HG03175 (cell line): Measurements from ENCODE around the gene KIF2C.
A peak's percentile ranks its signal among the peaks of the same experiment; 100 is the strongest.
"Not testable (repeated sequence)": the region's sequence is repeated elsewhere in the genome, so short reads cannot be mapped to it uniquely, and the experiment has no call there.

Experiments
- ATAC-seq: cut with Tn5 transposase; IDR thresholded peaks from one replicate; pipeline ENCODE4 v1.9.1; 2021; ENCODE audit warnings: mild to moderate bottlenecking, moderate library complexity; ENCODE audit not compliant: unreplicated experiment

The KIF2C gene

DNA sequence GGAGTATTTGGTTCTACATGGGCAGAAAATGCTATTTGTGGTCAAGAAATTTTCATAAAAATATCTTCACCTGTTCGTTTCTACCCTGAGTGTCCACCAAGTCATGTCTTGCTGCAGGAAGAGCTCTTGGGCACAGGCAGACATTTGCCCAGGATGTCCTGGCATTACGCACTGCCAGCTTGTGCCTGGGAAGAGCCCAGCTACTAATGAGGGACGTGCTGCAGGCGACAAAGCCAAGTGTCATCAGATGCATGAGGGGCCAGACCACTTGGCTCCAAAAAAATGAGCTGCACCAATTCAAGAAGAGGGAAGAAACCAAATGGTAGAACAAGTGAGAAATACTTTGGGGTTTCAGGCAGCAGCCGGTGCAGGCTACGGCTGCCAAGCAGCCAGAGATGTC is 21.5 kb upstream of the KIF2C start:
- ATAC-seq: no peak

DNA sequence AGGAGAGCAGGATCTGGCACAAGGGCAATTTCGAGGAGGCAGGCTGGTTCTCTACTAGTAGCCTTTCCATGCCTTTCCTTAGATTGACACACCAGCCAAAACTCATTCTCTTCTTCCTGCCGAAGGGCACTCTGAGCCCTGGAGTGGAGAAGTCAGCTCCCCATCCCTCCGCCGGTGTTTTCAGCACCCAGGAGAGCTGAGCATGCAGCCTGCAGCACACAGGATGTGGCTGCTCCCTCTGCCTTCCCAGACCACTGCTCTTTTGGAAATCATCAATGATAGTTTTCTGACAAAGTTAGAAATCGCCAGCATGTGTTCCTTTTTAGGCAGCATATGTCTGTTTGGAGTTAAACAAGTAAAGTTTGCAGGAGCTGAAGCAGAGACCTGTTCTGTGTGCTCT is 20.3 kb upstream of the KIF2C start:
- ATAC-seq: no peak

DNA sequence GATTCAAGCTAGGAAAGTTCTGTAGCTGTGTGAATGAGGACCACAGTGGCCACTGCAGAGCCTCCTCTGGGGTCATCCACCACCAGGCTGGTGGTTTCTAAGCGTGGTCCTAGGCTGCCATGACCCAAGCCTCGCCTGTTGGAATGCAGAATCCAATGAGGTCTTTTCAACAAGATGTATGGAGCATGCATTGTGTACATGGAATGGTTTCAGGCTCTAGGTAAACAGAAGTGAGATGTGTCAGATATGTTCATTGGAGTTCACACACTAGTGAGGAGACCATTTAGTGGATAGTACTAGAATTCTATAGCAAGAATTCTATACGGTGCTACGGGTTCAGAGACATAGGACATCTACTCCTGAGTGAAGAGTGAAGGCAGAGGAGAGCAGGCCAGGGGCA is 19.4 kb upstream of the KIF2C start:
- ATAC-seq: no peak

DNA sequence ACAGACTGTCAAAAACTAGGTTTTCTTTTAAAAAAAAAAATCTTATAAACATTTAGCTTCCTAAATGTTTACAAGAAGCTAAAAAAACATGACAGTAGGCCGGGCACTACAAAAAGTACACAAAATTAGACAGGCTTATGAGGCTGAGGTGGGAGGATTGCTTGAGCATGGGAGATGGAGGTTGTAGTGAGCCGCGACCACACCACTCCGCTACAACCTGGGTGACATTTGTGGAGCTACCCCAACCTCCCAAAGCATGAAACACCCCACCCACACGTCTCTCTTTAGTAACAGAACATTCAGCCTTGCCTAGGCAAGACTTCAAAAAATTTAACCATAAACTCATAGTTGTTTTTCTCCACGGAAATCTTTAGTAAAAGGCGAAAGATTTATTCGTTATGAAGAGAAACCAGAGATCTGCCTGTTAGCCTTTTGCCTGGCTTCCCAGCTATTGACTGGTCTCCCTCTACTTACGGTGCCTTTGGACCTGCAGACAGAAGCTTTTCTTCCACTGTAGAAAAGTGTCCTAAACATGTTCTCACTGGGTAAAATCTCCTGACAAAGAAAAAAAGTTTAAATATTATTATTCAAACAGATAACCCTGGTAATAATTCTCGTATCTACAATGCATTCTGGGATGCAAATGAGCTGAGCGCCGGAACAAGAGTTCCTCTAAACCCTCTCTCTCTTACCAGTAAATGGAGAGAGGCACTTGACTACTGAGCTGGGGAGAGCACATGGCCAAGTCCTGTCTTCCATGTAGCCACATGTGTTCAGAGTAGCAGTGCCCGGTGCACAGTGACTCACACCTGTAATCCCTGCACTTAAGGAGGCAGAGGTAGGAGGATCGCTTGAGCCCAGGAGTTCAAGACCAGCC is 17.9 kb upstream of the KIF2C start:
- peak; percentile 80 for ATAC-seq

DNA sequence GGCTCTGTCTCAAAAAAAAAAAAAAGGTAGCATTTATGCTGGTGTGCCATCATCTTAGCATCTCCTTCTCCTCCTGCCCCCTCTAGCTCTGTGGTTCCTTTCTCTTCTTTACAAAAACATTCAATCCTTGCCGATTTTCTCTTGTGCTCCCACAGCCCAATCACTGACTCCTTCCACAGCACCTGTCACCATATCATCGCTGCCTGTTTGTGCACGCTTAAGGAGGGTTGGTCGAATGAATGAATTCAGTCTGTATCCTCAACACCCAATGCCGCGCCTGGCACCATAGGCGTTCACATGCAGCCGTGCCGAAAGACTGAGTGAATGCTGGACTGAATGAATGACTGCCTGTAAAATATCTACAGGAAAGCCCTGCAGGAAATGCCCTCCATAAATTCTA is 16.6 kb upstream of the KIF2C start:
- no peak for ATAC-seq

DNA sequence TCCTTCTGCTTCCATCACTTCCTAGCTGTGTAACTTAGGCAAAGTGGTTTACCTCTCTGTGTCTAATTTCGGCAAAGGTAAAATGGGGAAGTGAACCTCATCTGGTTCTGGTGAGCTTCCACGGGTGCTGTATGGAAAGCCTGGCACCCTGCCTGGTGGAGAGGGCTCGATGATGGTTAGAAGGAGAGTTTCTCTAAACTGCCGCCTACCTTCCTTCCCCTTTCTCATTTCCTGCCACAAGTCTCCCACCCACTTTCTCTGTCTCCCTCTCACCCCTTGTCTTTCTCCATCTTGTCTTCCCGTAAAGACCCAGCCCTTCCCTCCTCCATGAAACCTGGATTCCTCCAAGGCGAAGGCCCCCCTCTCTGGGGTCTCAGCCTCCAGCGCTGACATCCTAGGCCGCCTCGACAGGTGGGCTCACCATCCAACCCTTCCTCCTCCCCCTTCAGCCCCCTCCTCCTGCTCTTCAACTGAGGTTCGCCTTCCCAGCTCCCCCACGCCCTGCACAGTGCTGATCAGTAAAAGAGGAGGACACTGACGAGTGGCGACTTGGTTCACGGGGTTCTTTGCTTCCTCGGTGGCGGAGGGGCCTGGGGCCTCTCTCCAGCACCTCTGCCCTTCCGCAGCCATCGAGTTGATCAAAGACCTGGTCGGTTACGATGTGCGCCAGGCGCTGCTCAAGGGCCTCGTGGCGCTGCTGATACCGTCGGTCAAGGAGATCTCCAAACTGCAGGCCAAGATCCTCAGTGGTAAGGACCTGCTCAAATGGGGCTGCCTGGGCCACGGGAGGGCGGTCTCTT is 15.9 kb upstream of the KIF2C start:
- peak; percentile 40 for ATAC-seq

DNA sequence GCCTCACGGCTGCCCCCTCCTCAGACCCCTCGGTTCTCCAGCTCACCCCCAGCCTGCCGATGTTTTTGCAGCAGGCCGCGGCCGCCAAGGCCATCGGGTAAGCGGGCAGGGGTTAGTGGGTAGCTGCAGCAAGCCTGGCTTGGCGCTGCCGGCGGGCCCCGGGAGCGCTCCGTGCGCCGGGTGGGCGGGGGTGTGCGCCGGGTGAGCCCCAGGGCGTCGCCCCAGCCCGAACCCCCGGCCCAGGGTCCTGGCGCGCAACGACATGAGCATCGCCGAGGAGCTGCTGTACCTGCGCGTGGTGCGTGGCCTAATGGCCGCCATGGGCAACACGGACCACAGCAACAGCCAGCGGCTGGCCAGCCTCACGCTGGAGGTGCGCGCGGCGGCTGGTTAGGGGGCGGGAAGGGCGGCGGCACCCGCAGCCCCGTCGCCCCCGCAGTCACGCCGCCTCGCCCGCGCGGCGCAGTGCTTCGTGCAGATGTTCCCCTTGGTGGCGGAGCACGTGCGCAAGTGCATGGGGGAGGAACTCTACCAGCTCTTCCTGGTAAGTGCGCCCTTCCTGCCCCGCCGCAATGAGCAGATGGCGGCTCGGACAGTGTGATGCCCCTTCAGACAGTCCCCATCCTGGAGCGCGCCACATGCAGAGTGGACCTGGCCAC is 15.2 kb upstream of the KIF2C start:
- ATAC-seq: no peak

DNA sequence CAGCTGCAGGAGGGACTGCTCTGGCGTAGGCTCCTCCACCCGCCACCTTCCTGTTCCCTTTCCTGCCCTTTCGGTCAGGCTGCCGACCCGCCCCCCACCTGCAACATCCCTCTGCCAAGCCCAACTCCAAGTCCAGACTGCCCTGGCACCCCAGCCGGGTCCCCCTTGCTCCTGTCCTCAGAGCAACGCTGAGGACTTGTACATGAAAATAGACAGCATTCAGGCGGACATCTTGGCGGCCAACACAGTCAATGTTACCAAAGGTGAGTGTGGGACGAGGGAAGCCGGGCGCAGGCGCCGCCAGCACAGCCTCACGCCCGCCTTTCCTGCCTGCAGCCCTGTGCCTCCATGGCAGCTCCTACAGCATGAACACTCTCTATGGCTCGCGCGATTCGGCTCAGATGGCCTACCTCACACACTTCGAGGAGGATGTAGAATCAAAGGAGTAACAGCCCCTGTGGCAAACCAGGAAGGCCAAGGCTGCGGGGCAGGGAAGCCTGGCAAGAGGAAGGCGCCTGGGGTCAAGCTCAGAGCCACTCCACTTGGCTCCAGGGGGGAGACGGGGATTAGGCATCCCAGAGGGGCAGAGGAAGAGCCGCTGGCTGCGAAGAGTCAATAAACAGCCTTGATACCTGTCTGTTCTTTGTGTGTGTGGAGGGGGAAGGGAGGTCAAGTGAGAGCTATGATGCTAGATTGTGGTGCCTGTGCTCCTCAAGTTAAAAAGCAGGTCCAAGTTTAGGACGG is 14.5 kb upstream of the KIF2C start:
- ATAC-seq: no peak

DNA sequence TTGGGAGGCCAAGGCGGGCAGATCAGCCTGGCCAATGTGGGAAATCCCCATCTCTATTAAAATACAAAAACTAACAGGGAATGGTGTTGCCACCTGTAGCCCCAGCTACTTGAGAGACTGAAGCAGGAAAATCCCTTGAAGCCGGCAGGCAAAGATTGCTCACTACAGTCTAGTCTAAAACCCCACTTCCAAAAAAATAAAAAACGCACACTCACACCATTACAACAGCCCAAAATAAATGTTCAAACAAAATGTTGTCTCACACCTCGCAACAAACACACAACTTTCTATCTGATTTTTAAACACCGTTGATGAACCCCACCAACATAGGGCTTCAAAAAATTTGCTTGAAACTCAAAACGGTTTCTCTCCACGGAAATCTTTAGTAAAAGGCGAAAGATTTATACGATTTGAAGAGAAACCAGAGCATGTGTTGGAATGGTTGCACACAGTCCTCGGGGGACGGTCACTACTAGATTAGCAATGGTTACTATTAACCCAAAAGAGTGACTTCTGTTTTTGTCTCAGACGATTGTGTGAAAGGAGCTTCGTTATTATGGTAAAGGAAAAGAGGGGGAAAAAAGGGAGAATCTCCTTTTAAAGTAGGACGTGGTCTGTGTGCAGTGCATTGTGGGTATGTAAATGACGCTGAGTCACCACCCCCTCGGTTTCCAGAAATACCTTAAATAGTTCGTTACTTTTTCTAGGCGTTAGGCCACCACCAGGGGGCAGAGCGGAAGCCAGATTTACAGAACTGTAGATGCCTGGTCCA is 8.7 kb upstream of the KIF2C start, which contains the start of gene RNU5D-1:
Gene RNU5D-1, minus strand, starts transcription at position 430 of the 772 bp plus-strand sequence.
- peak; percentile 74 for ATAC-seq

DNA sequence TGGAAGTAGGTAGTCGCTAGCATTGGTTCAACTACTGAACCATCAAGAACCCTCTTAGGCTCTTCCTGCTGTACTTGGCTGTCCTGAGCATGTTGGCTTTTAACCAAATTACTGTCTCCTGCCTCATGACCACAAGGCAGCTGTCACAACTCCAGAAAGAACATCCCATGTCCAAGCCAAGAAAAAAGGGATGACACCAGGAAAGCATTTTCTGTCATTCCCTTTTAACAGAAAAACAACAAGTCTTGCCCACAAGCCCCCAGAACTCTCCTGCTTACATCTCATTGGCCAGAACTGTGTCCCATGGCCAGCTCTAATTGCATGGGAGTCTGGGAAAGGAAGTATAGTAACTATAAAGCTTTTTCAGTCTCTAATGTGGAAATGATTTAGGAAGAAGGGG is 6.3 kb upstream of the KIF2C start:
- ATAC-seq: no peak

DNA sequence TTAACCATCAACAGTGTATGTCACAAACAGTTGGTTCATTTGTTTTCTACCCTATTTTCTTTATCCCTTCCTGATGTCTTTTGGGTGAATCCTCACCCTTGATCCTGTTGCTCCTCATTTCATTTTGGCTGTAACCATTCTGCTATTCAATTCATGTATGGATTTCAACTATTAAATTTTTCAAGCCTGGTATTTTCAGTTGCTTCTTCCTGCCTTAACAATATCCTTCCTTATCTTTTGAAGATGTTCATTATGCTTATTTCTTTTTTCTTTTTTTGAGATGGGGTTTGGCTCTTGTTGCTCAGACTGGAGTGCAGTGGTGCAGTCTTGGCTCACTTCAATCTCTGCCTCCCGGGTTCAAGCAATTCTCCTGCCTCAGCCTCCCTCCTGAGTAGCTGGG is 5.9 kb upstream of the KIF2C start:
- no peak for ATAC-seq

DNA sequence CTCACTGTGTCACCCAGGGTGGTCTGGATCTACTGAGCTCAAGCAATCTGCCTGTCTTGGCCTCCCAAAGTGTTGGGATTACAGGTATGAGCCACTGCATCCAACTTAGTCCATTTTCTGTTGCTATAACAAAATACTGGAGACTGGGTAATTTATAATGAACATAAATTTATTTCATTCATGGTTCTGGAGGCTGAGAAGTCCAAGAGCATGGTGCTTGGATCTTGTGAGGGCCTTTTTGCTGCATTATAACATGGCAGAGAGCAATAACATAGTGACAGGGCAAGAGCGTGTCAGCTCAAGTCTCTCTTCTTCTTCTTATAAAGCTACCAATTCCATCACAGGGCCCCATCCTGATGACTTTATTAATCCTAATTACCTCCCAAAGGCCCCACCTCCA is 3.6 kb upstream of the KIF2C start:
- no peak for ATAC-seq

DNA sequence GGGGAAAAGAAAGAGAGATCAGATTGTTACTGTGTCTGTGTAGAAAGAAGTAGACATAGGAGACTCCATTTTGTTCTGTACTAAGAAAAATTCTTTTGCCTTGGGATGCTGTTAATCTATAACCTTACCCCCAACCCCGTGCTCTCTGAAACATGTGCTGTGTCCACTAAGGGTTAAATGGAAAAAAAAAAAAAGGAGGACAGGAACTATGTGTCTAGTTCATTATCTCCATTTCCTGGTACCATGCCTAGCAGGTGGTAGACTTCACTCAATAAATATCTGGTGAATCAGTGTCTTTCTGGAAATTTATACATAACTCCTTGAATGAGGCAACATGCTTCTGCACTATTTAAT is 707 bp upstream of the KIF2C start:
- ATAC-seq: not testable (repeated sequence)

DNA sequence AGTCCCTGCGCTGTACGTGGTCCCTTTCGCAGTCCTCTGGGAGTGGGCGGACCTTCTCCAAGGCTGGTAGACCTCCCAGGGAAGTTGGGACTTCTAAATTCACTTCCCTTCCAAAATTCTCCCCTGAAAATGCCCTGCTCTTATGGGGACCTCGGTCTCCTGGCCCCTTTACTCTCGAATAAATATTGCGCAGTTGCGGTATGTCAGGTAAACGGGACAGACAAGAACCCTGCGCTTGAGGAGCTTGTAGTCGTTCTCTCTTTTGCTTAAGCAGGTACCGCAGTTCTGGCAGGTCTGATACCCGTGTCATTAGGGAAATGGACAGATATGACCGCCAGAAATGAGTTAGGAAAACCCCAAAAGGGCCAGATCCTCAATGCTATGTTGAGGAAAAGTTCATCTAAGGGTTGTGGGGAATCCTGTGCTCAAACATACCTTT is 561 bp downstream of the KIF2C start:
- no peak for ATAC-seq

DNA sequence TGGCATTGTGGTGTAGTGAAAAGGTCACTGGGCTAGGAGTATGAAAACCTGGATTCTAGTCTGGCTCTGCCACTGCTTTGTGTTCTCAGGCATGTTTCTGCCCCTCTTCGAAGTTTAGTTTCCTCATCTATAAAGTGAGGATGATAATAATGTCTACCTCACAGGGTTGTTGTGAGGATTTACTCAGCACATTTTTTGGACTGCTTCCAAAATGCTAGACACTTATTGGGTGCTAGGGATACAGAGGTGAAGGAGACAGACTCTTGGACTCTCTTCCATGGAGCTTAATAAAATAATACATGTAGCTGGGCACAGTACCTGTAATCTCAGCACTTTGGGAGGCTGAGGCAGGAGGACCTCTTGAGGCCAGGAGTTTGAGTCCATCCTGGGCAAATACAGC is 3.6 kb downstream of the KIF2C start:
- no peak for ATAC-seq

DNA sequence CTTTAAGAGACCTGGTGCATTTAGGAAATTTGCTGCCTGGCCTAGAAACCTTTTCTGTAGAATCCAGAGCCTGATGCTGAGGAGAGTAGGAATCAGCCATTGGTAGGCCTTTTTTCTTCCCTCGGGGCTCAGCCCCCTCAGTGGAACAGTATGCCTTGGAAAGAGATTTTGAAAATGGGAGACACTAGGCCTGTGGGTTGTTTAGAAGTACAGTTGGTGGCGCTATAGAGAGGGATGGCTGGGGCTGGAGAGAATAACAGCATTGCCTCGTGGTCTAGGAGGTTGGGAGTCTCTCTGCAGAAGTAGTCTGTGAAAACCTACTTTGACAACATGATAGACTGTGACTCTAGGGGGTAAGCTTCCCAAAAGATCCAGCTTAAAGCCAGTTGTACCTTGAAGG is 8.2 kb downstream of the KIF2C start:
- ATAC-seq: no peak

DNA sequence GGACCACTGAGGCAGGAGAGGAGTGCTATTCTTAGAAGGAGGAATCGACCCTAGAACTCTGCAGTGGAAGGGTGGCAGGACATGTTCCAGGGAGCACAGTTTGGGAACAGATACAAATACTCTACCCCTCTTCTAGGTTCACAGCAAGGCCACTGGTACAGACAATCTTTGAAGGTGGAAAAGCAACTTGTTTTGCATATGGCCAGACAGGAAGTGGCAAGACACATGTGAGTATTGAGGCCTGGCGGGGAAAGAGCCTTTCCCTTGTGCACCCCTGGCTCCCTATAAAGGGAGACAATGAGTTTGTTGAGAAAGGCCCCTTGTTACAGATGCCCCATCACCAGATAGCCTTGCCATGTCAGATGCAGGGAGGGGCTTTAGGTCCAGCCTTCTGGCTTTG is 17.8 kb downstream of the KIF2C start:
- ATAC-seq: no peak

DNA sequence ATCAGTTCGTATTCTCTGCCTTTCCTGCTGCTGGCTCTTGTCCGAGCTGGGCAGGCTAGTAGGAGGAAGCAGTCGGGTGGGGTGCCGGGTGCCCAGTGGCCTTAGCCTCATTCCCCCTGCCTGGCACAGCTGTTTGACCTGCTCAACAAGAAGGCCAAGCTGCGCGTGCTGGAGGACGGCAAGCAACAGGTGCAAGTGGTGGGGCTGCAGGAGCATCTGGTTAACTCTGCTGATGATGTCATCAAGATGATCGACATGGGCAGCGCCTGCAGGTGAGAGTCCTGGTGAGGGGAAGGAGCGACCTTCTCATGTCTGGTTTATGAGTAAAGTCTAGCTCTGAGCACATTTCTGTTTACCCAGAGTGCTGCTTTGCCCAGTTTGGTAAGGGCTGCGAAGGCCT is 19.4 kb downstream of the KIF2C start:
- ATAC-seq: no peak

DNA sequence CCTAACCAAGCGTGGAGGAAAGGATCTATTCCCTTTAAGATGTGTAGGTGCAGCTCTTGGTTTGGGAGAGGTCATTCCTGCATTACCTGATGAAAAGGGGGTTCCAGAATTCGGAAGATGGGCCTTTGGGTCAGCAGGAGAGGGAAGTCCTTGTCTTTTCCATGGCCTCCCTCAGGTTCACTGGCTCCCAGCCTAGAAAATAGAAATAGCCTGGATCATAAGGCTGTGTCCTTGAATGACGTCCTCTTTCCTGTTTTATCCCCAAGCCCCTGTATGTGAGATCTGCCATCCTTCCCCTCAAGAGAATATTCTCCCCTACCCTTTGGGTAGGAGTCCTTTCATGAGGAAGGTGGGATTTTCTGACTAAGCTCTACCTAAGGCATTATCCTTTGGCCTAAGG is 21.2 kb downstream of the KIF2C start:
- ATAC-seq: no peak

DNA sequence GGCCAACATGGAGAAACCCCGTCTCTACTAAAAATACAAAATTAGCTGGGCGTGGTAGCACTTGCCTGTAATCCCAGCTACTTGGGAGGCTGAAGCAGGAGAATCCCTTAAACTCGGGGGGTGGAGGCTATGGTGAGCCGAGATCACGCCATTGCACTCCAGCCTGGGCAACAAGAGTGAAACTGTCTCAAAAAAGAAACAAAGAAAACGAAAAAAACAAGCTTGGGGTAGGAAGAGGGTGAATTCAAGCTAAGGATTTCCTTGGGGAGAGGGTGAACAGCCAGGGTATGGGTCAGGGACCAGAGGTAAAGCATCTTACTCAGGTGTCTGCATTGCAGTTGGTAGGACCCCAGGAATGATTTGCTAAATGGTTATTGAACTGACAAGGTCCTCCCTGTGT is 26.8 kb downstream of the KIF2C start:
- not testable (repeated sequence) for ATAC-seq
